Suprapubic skin (tissue), 4 donors: ENCODE measurements around the gene DCDC2B.

Source experiments
- POLR2A ChIP-seq, 2 donors: fragments of 450-650 bp; IDR thresholded peaks; one replicate each; pipeline ENCODE4 v1.6.1; 2017; ENCODE audit warnings: antibody characterized with exemption in 2 of 2, mild to moderate bottlenecking in 2 of 2, moderate library complexity in 2 of 2
- POLR2AphosphoS5 ChIP-seq, 3 donors: sonication (generic); formaldehyde crosslinking; IDR thresholded peaks; one replicate each; pipeline ENCODE4 v1.6.1; 2017; ENCODE audit warnings: antibody characterized with exemption in 3 of 3
- TF ChIP-seq, protein P1 (sequence below), 2 donors: fragments of 200-600 bp in 1 of 2; fragments of 450-650 bp in 1 of 2; sonication (generic) in 1 of 2; IDR thresholded peaks; one replicate each; pipeline ENCODE4 v1.5.1; 2016 to 2019; ENCODE audit warnings: antibody characterized with exemption in 2 of 2, mild to moderate bottlenecking in 1 of 2, moderate library complexity in 1 of 2

DNA sequence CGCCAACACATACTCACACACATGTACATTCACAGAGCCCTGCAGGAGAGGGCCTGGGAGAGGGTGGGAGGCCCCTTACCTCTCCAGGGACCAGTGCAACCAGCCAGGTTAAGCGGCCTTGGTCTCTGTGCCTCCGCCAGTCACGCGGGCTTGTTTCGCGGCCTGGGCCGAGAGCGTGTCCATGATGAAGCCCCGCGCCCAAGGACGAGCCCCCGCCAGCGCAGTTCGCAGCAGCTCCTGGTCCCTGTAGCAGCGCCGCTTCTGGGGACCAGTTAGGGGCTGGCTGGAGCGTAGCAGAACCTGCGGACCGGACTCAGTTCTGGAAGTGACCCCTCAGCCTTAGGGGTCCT is 30.9 kb downstream of the DCDC2B start:
- TF ChIP-seq POLR2A (IDR thresholded peaks at IDR 0.05) (no peak), POLR2AphosphoS5 (IDR thresholded peaks at IDR 0.05) (no peak)
- TF ChIP-seq, protein P1, sequence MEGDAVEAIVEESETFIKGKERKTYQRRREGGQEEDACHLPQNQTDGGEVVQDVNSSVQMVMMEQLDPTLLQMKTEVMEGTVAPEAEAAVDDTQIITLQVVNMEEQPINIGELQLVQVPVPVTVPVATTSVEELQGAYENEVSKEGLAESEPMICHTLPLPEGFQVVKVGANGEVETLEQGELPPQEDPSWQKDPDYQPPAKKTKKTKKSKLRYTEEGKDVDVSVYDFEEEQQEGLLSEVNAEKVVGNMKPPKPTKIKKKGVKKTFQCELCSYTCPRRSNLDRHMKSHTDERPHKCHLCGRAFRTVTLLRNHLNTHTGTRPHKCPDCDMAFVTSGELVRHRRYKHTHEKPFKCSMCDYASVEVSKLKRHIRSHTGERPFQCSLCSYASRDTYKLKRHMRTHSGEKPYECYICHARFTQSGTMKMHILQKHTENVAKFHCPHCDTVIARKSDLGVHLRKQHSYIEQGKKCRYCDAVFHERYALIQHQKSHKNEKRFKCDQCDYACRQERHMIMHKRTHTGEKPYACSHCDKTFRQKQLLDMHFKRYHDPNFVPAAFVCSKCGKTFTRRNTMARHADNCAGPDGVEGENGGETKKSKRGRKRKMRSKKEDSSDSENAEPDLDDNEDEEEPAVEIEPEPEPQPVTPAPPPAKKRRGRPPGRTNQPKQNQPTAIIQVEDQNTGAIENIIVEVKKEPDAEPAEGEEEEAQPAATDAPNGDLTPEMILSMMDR (IDR thresholded peaks at IDR 0.05): no peak
